GM18951 (cell line): ENCODE results near the gene CCDC102B.

ENCODE experiments used
- POLR2A ChIP-seq: IDR thresholded peaks from 4 replicates; pipeline ENCODE4 v1.6.1; 2011; ENCODE audit warnings: mild to moderate bottlenecking; ENCODE audit not compliant: insufficient read length, insufficient read depth; ENCODE audit errors: extremely low read depth
- in situ Hi-C: fragments of 300-500 bp; cut with MboI; formaldehyde crosslinking; loops from one replicate; pipeline ENCODE4 v1.12.0; 2022; ENCODE audit warnings: low sequenced_read_pairs, mixed read lengths, inconsistent platforms; ENCODE audit not compliant: unreplicated experiment

CCDC102B gene

GRCh38 chr18:68887410-68887809, 89.5 kb downstream of the CCDC102B start:
- in situ Hi-C loops: no loop called here
- no peak for TF ChIP-seq POLR2A

GRCh38 chr18:68893354-68893753, 95.5 kb downstream of the CCDC102B start:
- in situ Hi-C loops: no loop called here
- no peak for TF ChIP-seq POLR2A

GRCh38 chr18:68897286-68897685, 99.4 kb downstream of the CCDC102B start:
- in situ Hi-C loops: no loop called here
- no peak for TF ChIP-seq POLR2A

GRCh38 chr18:68909579-68909978, 111.7 kb downstream of the CCDC102B start:
- in situ Hi-C loops: no loop called here
- no peak for TF ChIP-seq POLR2A

- in situ Hi-C loops: no loop called here
- TF ChIP-seq POLR2A: no peak
These were observed 117.2 kb downstream of the CCDC102B start for GRCh38 chr18:68915061-68915460.

- TF ChIP-seq POLR2A: no peak
- in situ Hi-C loops: no loop called here
These were observed 118.9 kb downstream of the CCDC102B start for GRCh38 chr18:68916734-68917133.

GRCh38 chr18:68918216-68918615, 120.3 kb downstream of the CCDC102B start:
- no peak for TF ChIP-seq POLR2A
- in situ Hi-C loops: no loop called here

GRCh38 chr18:68919900-68920299, 122.0 kb downstream of the CCDC102B start:
- in situ Hi-C loops: no loop called here
- no peak for TF ChIP-seq POLR2A

- no peak for TF ChIP-seq POLR2A
- in situ Hi-C loops: no loop called here
These were observed 124.5 kb downstream of the CCDC102B start for GRCh38 chr18:68922392-68922791.

GRCh38 chr18:68925268-68925667, 127.4 kb downstream of the CCDC102B start:
- in situ Hi-C loops: loop anchor here (25.0 kb wide), 1 partner anchor 1162 kb away; no protein-coding TSS in a partner anchor
- no peak for TF ChIP-seq POLR2A

GRCh38 chr18:68928762-68929675, 131.1 kb downstream of the CCDC102B start:
- in situ Hi-C loops: loop anchor here (25.0 kb wide), 1 partner anchor 1158 kb away; no protein-coding TSS in a partner anchor
- TF ChIP-seq POLR2A: no peak

- in situ Hi-C loops: loop anchor here (25.0 kb wide), 1 partner anchor 1152 kb away; no protein-coding TSS in a partner anchor
- no peak for TF ChIP-seq POLR2A
These were observed 137.8 kb downstream of the CCDC102B start for GRCh38 chr18:68935686-68936085.

GRCh38 chr18:68937029-68937599, 139.2 kb downstream of the CCDC102B start:
- in situ Hi-C loops: loop anchor here (25.0 kb wide), 1 partner anchor 1150 kb away; no protein-coding TSS in a partner anchor
- no peak for TF ChIP-seq POLR2A
